Measurements from ENCODE around the gene OR8B8. TPM values are rescaled to one million over a fixed set of nuclear protein-coding genes. Genes with fewer than 3 reads are reported as not detected.
"Not testable (repeated sequence)": the region's sequence is repeated elsewhere in the genome, so short reads cannot be mapped to it uniquely, and the experiment has no call there.

OR8B8 gene
- total RNA-seq, 1 donor from 2014 or later: not detected

DNA sequence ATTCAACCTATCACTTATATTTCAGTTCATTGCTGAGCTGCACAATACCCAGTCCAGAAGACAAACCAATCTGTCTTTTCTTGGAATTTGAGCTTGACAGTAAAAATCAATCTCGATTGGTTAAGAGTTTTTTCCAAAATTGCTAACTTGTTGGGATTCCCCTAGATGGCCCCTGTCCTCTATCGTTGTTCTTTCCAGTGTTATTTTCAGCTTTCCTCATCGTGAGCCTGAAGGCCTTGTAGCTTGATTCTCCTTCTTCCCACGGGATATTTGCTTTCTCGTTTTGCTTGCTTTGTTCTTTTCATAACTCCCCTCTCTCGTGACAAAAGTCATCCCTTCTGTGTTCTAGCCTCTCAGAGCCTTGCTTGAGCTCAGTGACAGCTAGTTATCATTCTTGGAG, 3.1 kb downstream of the OR8B8 start:
- intact Hi-C loops (cut with micrococcal nuclease): no loop called here

GRCh38 chr11:124441519-124441918, 4.0 kb downstream of the OR8B8 start:
- intact Hi-C loops (cut with micrococcal nuclease): no loop called here

DNA sequence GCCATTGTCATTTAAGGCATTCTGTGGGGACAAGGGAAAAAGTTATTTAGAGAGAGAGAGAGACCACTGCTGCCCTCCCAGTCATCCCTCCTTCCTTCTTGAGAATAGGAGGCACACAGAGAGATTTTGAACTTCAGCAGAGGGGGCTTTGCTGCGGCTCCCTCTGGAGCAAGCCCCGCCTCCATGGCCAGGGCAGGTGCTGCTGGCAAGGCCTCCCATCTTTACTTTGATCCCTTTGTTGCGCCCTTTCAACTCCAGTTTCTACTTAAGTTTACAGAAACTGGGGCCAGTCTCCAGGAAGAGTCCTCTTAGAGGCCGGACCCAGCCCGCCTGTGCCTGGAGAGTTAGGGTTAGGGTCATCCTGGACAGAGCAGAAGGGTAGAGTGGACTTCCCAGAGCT, 4.4 kb downstream of the OR8B8 start:
- intact Hi-C loops (cut with micrococcal nuclease): no loop called here

- intact Hi-C loops (cut with micrococcal nuclease): no loop called here
Measured at GRCh38 chr11:124440608-124441007, 4.9 kb downstream of the OR8B8 start.

DNA sequence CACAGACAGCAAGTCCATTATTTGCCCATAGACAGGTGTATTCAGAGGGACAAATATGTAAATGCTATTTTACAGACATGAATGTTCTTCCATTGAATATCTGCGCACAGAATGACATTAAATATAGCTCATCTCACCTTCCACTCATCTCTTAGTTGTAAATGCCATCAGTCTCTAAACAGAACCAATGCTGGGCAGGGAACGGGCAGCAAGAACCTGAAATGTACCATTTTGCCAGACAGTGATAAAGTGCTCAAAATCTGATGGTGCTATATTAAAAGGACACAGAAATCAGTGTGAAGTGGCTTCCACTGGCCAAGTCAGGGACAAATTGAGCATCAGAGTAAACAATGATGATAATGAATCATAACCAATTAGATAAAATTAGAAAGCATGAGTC, 10.8 kb downstream of the OR8B8 start:
- intact Hi-C loops (cut with micrococcal nuclease): no loop called here

DNA sequence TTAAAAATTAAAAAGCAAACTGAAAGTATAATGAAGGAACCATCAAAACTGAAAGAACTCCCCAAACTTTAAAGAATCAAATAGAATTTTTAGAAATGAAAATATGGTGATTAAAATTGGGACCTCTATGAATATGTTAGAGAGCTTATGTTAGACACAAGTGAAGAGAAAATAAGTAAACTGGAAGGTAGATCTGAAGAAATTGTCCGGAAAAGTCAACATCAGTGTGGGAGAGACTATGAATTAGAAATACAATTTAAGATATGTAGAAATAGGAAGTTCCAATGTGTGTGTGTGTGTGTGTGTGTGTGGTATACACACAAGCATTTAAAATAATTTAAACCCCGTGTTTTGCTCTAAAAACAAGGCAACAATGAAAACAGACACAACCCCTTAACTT, 15.9 kb downstream of the OR8B8 start:
- intact Hi-C loops (cut with micrococcal nuclease): no loop called here

- intact Hi-C loops (cut with micrococcal nuclease): no loop called here
Measured at GRCh38 chr11:124424384-124424921, 21.0 kb downstream of the OR8B8 start, which contains the start of gene OR8B4. Gene OR8B4, minus strand, starts transcription at chr11:124424871. Its CDS starts 0 bp downstream, at chr11:124424871.

DNA sequence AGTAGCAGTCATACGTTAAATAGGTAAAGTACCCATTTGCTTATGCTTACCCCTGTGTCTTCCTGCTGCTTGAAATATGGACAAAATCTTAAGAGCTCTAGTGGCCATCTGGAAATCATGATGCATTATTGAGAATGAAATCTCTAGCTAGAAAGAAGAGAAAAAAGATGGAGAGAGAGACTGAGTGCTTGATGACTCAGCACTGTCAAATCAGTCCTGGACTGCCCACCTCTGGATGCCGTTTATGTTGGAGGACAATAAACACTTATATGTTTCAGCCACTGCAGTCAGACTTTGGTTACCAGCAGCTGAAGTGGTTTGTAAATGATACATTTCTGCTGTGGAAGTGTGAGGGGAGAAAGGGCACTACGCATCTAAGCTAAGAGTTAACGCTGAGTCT, 24.5 kb downstream of the OR8B8 start:
- intact Hi-C loops (cut with micrococcal nuclease): no loop called here

DNA sequence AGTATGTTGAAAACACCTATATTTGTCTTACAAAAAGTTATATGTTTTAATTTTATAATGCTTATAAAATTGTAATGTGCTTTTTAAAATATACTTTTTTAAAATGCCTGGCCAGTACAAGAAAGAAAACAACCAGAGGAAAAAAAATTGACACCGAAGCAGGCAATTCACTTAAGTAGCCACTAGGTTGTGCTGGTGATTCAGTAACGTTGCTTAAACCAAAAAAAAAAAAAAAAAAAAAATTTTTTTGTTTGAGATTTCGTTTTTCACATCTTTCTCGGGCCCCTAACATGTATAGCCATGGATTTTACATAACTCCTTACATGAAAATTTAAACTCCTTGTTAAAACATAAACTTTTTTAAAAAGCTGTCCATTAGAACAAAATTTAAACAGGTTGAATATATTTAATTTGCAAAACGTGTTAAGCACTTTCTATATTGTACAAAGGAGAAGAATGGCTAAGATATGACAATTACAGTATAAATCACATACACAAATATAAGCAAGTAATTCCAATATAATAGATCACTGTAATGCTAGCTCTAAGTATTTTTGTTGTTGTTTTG, 30.1 kb downstream of the OR8B8 start:
- intact Hi-C loops (cut with micrococcal nuclease): loop anchor here (1.0 kb wide), 2 partner anchors 171 to 422 kb away; no protein-coding TSS in a partner anchor

- intact Hi-C loops (cut with micrococcal nuclease): no loop called here
Measured at GRCh38 chr11:124409906-124410305, 35.6 kb downstream of the OR8B8 start.

DNA sequence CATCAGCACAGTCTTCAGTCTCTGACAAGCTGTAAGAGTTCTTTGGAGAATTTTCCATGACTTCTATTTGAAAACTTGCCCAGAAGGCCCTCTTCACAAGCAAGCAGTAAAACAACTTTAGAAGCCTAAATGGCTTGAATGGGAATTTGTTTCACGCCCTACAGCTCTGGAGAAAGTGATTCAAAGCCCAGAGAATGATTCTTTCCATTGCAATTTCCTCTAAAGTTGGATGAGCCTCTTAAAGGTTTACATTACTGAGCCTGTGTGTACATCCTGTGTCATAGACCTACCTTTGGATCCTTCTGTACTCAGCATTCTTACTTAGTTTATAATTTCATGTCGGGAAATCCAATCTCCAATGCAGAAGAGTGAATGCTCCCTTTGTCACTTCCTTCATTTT, 39.9 kb downstream of the OR8B8 start:
- intact Hi-C loops (cut with micrococcal nuclease): no loop called here

DNA sequence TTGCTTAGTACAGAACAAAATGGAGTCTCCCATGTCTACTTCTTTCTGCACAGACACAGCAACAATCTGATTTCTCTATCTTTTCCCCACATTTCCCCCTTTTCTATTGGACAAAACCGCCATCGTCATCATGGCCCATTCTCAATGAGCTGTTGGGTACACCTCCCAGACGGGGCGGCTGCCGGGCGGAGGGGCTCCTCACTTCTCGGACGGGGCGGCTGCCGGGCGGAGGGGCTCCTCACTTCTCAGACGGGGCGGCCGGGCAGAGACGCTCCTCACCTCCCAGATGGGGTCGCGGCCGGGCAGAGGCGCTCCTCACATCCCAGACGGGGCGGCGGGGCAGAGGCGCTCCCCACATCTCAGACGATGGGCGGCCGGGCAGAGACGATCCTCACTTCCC, 42.3 kb downstream of the OR8B8 start:
- intact Hi-C loops (cut with micrococcal nuclease): loop anchor here (2.0 to 5.0 kb wide), 2 partner anchors 332 to 434 kb away; no protein-coding TSS in a partner anchor

- intact Hi-C loops (cut with micrococcal nuclease): loop anchor here (1.0 to 5.0 kb wide), 3 partner anchors 184 to 435 kb away; no protein-coding TSS in a partner anchor
Measured at GRCh38 chr11:124402326-124402922, 43.1 kb downstream of the OR8B8 start.

DNA sequence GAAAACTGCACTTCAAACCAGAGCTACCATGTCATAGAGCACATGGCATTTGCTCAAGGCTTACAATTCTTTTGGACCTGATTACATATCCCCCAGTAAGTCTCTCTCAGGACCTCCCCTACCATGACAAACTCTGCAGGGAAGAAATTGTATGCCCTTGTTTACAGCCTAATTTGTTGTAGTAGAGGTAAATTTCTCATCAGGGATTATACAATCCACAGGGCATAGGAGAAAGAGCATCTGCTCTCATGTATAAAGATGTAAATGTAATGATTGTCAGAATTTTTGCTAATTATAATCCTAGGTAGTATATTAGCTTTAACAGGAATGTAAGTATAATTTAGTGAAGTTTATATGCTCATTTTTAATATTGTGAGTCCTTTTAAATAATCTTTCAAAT, 46.6 kb downstream of the OR8B8 start, which contains the start of gene OR8B3:
OR8B3 (minus strand) TSS at position 101 of the 400 bp plus-strand sequence. CDS start 1,673 bp downstream, outside the sequence.
- intact Hi-C loops (cut with micrococcal nuclease): no loop called here

DNA sequence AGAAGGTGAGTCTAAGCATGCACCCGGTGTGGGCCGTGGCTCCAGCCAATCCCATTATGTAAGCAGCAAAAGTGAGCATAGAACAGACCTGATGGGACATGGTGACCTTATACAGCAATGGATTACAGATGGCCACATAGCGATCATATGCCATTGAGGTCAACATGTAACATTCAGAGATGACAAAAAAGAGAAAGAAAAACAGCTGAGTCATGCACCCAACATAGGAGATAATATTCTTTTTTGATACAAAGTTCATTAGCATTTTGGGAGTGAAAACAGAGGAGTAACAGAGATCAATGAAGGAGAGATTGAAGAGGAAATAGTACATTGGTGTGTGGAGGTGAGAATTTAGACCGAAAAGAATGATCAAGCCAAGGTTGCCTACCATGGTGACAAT, 48.6 kb downstream of the OR8B8 start:
- intact Hi-C loops (cut with micrococcal nuclease): not testable (repeated sequence)

DNA sequence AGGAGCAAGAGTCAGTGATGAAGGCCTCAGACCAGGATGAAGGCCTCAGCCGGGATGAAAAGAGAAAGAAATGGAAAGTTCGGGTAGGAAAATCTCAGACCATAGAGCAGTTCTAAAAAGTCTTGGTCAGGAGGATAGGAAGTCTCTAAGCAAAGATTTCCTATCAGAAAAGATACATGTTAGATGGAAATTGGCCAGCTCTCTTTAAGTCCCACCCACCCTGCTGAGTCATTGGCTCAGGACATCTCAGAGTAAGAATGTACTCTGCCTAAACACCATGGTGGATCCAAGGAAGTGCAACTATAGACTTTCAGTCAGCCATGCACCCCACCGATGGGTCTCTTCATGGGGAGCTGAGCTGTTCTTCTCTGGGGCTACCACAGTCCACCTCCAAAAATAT, 51.1 kb downstream of the OR8B8 start:
- intact Hi-C loops (cut with micrococcal nuclease): no loop called here

Other genes starting within 250 kb of the OR8B8 start
- gene OR8G1, start 204.6 kb downstream of the OR8B8 start, total RNA-seq: not detected in 2 replicates
- not detected in 2 replicates for gene OR8G5, start 189.3 kb downstream of the OR8B8 start, total RNA-seq
- gene OR8D1, start 131.7 kb downstream of the OR8B8 start, total RNA-seq: not detected in 2 replicates
- not detected in 2 replicates for gene OR8D2, start 125.5 kb downstream of the OR8B8 start, total RNA-seq
- not detected in 2 replicates for gene OR8B2, start 61.2 kb downstream of the OR8B8 start, total RNA-seq
- gene OR8B3, start 46.7 kb downstream of the OR8B8 start, total RNA-seq: not detected in 2 replicates
- not detected in 2 replicates for gene OR8B4, start 20.8 kb downstream of the OR8B8 start, total RNA-seq
- not detected in 2 replicates for gene OR8B12, start 98.0 kb upstream of the OR8B8 start, total RNA-seq
- gene OR8A1, start 124.3 kb upstream of the OR8B8 start, total RNA-seq: not detected in 2 replicates
- not detected in 2 replicates for gene PANX3, start 165.7 kb upstream of the OR8B8 start, total RNA-seq
- 36.3 and 37.3 TPM in 2 replicates for gene TBRG1, start 177.2 kb upstream of the OR8B8 start, total RNA-seq
- 5.9 and 6.2 TPM in 2 replicates for gene SIAE, start 228.0 kb upstream of the OR8B8 start, total RNA-seq
- gene SPA17, start 228.2 kb upstream of the OR8B8 start, total RNA-seq: 1.8 and 3.4 TPM in 2 replicates

All from T-helper 1 cell treated with Interleukin-12 subunit alpha and Interleukin-12 subunit beta and Interleukin-4 antibody, amounts not matched to agents 30 ng/mL and 1 ng/mL, for 36 hours (primary cell).